ENCODE results near the gene RTKN2.

The RTKN2 gene

DNA sequence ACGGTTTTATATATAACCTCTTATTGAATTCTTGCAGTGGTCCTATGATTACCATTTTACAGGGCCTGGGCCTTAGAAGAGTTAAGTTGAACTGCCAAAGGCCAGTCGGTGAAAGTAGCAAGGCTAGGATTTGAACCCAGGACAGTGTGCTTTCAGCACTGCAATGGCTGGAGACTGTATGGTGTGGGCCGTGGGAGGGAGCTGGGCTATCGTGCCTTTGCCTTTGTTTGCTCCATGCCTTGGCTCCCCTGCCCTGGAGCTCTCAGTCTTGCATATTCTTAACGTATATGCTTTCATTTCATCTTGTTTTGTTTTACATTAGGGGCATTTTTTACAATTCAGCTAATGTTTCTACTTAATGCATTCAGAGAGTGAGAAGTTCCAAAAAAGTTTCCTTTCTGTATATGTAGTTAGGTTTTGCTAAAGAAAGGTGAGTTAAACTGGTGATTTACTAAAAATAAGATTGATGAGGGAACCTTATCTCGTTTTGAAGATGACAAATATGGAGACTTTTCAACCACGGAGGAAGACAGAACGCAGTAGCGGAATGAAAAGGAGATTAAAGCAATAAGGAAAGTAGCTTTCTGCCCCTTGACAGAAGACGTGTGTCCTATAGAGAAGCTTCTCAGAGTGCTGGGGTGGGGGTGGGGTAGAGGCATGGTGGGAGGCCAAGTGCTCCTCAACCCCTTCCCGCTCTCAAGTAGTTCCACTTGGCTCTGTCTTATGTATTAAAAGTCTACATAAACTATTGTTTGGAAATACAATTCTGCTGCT, 82.5 kb downstream of the RTKN2 start:
- no peaks in the 10 kb centered on the region for H4K20me1 ChIP-seq (ENCODE audit: control insufficient read depth, insufficient read depth, low read depth, low read length)
- H3K79me2 ChIP-seq (ENCODE audit: control insufficient read depth, low read length): no peaks in the 10 kb centered on the region
- H3K4me2 ChIP-seq (ENCODE audit: low read length): no peak overlapping the region
- peaks cover 5% of the 10 kb centered on the region for H3K4me1 ChIP-seq (ENCODE audit: control insufficient read depth, low read length)
- H3K4me3 ChIP-seq (ENCODE audit: low read length): no peak overlapping the region
- no peaks in the 10 kb centered on the region for H3K9me3 ChIP-seq (ENCODE audit: control insufficient read depth, insufficient read depth, low read length)
- no peak overlapping the region for H3K27ac ChIP-seq (ENCODE audit: low read depth, low read length)
- H3K27me3 ChIP-seq (ENCODE audit: control insufficient read depth, low read length): no peaks in the 10 kb centered on the region
- no peaks in the 10 kb centered on the region for H3K36me3 ChIP-seq (ENCODE audit: control insufficient read depth, low read length)
- TF ChIP-seq, protein P1, sequence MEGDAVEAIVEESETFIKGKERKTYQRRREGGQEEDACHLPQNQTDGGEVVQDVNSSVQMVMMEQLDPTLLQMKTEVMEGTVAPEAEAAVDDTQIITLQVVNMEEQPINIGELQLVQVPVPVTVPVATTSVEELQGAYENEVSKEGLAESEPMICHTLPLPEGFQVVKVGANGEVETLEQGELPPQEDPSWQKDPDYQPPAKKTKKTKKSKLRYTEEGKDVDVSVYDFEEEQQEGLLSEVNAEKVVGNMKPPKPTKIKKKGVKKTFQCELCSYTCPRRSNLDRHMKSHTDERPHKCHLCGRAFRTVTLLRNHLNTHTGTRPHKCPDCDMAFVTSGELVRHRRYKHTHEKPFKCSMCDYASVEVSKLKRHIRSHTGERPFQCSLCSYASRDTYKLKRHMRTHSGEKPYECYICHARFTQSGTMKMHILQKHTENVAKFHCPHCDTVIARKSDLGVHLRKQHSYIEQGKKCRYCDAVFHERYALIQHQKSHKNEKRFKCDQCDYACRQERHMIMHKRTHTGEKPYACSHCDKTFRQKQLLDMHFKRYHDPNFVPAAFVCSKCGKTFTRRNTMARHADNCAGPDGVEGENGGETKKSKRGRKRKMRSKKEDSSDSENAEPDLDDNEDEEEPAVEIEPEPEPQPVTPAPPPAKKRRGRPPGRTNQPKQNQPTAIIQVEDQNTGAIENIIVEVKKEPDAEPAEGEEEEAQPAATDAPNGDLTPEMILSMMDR (IDR thresholded peaks at IDR 0.05; ENCODE audit: low read depth, low read length, poor library complexity, severe bottlenecking): no peak
- no peak for TF ChIP-seq EZH2phosphoT487 (IDR thresholded peaks at IDR 0.05; ENCODE audit: borderline replicate concordance, low read length)
- H3K9me2 ChIP-seq (replicated peaks; ENCODE audit: control insufficient read depth, low read length): no peaks in the 10 kb centered on the region
- no peaks in the 10 kb centered on the region for H3F3A ChIP-seq (ENCODE audit: control insufficient read depth, insufficient read depth)

DNA sequence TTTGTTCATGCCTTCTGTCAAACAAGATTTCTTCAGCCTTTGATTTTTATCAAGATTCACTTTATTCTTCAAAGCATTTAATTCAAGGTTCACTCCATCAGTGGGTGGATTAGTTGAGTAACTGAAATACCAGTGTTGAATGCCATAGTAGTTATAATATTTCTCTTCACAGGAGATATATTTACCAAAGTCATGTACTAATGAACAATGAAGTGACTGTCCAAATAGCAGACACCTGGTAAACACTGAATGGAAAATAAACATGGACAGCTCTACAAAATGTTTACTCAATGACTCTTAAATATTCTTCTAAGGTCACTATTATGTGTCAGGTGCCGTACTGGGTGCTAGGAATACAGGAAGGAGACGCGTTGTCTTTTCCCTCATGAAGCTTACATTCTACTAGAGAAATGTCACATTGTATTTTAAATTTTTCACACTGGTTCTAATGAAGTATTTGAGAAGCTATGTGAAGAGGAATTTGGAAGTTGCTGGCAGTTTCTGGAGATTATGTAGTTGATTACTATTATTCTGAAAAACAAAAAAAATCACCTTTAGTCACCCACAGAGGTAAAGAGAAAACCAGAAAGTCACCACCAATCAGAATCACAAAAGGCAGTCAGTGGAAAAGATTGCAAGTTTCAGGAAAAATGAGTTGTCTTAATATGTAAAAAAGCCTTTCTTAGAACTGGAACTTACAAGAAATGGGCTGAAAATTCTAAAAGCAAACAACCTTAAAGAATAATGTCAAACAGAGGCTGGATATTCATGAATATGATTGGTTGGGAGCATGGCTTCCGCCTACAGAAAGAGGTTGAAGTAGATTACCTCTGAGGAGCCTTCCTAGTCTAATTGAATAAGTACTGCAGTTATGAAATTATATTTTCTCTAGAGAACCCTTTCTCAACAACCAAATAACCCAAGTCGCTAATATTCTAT, 84.5 kb downstream of the RTKN2 start:
- Histone ChIP-seq H3K79me2 (ENCODE audit: control insufficient read depth, low read length) (no peaks in the 10 kb centered on the region), H3K4me1 (ENCODE audit: control insufficient read depth, low read length) (peaks cover 5% of the 10 kb centered on the region), H3K9me2 (replicated peaks; ENCODE audit: control insufficient read depth, low read length) (no peaks in the 10 kb centered on the region), H3K27ac (ENCODE audit: low read depth, low read length) (no peak overlapping the region), H3K27me3 (ENCODE audit: control insufficient read depth, low read length) (no peaks in the 10 kb centered on the region), H3K9me3 (ENCODE audit: control insufficient read depth, insufficient read depth, low read length) (no peaks in the 10 kb centered on the region), H4K20me1 (ENCODE audit: control insufficient read depth, insufficient read depth, low read depth, low read length) (no peaks in the 10 kb centered on the region), H3K4me3 (ENCODE audit: low read length) (no peak overlapping the region), H3K4me2 (ENCODE audit: low read length) (no peak overlapping the region), H3K36me3 (ENCODE audit: control insufficient read depth, low read length) (no peaks in the 10 kb centered on the region), H3F3A (ENCODE audit: control insufficient read depth, insufficient read depth) (no peaks in the 10 kb centered on the region)
- no peak for TF ChIP-seq EZH2phosphoT487 (IDR thresholded peaks at IDR 0.05; ENCODE audit: borderline replicate concordance, low read length)
- TF ChIP-seq, protein P1 (IDR thresholded peaks at IDR 0.05; ENCODE audit: low read depth, low read length, poor library complexity, severe bottlenecking): no peak

DNA sequence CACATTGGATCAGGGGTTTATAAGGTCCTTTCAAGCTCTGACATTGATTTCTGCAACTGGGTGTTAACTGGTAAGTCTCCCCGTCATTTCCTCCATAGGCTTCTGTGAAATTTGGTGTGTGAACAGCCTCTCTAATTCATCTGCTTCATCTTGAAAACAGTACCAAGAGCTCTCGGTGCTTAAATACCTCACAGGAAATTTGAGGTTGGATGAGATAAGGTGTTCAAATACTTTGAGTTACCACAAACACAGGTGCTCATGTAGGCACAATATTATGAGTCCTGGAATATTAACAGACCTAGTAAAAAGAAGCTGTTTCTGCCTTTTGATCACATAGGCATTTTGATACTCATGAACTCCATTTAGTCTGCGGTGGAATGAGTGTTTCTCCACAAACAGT, 85.2 kb downstream of the RTKN2 start:
- Histone ChIP-seq H3K4me2 (ENCODE audit: low read length) (no peak overlapping the region), H3K27ac (ENCODE audit: low read depth, low read length) (no peak overlapping the region)
- TF ChIP-seq, protein P1 (IDR thresholded peaks at IDR 0.05; ENCODE audit: low read depth, low read length, poor library complexity, severe bottlenecking): no peak

More for the DNA sequence above, 85.2 kb downstream of the RTKN2 start:
- no peaks in the 10 kb centered on the region for H3K79me2 ChIP-seq (ENCODE audit: control insufficient read depth, low read length)
- no peaks in the 10 kb centered on the region for H3K9me3 ChIP-seq (ENCODE audit: control insufficient read depth, insufficient read depth, low read length)
- peaks cover 7% of the 10 kb centered on the region for H3K4me1 ChIP-seq (ENCODE audit: control insufficient read depth, low read length)
- H3K4me3 ChIP-seq (ENCODE audit: low read length): no peak overlapping the region
- no peaks in the 10 kb centered on the region for H3K9me2 ChIP-seq (replicated peaks; ENCODE audit: control insufficient read depth, low read length)
- H3K36me3 ChIP-seq (ENCODE audit: control insufficient read depth, low read length): no peaks in the 10 kb centered on the region
- no peaks in the 10 kb centered on the region for H4K20me1 ChIP-seq (ENCODE audit: control insufficient read depth, insufficient read depth, low read depth, low read length)
- H3K27me3 ChIP-seq (ENCODE audit: control insufficient read depth, low read length): no peaks in the 10 kb centered on the region
- no peaks in the 10 kb centered on the region for H3F3A ChIP-seq (ENCODE audit: control insufficient read depth, insufficient read depth)
